Stomach (tissue), 4 donors: ENCODE measurements around the gene ALAD.

Source experiments
- EP300 ChIP-seq: sonication (generic); formaldehyde crosslinking; IDR thresholded peaks from one replicate; pipeline ENCODE4 v1.6.1; 2017; ENCODE audit warnings: antibody characterized with exemption
- POLR2A ChIP-seq, 4 donors: fragments of 450-650 bp; IDR thresholded peaks; one replicate each; pipeline ENCODE4 v1.6.1; 2016; ENCODE audit warnings: antibody characterized with exemption in 4 of 4, control low read depth in 2 of 4, mild to moderate bottlenecking in 1 of 4, moderate library complexity in 1 of 4
- TF ChIP-seq, protein P1 (sequence below), 7 experiments: fragments of 450-650 bp in 4 of 7; fragments of 200-600 bp in 3 of 7; sonication (generic) in 3 of 7; IDR thresholded peaks; one replicate each; pipeline ENCODE4 v1.5.1; 2016 to 2019; ENCODE audit warnings: antibody characterized with exemption in 7 of 7, control low read depth in 2 of 7, mild to moderate bottlenecking in 1 of 7

DNA sequence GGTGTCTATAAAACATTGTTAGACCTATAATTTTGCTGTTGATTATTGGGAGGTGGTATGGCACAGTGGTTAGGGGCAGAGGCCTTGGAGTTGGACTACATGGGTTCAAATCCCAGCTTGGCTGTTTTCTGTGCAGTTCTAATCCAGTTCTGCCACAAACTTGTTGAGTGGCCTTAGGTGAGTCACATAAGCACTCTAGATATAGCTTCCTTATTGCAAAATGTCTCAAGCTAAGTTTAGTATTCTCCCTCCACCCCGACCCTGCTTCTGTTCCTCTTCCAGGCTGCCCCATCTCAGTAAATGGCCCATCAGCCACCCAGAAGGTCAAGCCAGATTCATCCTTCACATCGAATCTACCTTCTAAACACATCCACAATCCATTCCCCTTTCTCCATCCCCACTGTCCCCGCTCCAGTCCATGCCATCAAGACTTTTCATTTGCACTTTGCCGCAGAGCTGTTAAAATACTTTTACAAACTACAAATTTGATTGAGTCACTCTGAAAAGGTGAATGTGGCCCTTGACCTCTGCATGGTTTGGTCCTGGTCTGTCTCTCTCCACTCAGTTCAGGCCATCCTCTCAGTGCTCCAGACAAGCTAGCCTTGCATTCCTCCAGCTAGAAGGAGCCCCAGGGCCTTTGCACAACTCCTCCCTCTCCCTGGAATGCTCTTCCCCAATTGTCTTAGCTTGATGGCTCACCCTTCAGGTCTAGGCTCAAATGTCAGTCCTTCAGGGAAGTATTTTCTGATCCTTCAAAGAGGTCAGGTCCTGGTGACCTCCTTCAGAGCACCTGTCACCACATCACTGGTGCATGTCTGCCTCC lies 14.3 kb downstream of the ALAD start:
- TF ChIP-seq EP300 (no peak), POLR2A (IDR thresholded peaks at IDR 0.05) (no peak)
- TF ChIP-seq, protein P1, sequence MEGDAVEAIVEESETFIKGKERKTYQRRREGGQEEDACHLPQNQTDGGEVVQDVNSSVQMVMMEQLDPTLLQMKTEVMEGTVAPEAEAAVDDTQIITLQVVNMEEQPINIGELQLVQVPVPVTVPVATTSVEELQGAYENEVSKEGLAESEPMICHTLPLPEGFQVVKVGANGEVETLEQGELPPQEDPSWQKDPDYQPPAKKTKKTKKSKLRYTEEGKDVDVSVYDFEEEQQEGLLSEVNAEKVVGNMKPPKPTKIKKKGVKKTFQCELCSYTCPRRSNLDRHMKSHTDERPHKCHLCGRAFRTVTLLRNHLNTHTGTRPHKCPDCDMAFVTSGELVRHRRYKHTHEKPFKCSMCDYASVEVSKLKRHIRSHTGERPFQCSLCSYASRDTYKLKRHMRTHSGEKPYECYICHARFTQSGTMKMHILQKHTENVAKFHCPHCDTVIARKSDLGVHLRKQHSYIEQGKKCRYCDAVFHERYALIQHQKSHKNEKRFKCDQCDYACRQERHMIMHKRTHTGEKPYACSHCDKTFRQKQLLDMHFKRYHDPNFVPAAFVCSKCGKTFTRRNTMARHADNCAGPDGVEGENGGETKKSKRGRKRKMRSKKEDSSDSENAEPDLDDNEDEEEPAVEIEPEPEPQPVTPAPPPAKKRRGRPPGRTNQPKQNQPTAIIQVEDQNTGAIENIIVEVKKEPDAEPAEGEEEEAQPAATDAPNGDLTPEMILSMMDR (IDR thresholded peaks at IDR 0.05): no peak
